ENCODE results near the gene WNT9A. TPM values are rescaled to one million over a fixed set of nuclear protein-coding genes. Genes with fewer than 3 reads are reported as not detected.

WNT9A gene
- total RNA-seq, 6 experiments from 2014 or later = 0.09 to 0.19 (median 0.10) TPM; not detected in 1

- 69% methylated on average over 9 of the region's 17 CpGs for WGBS (ENCODE audit: insufficient coverage, low coverage, low lambda C conversion rate, missing lambda C conversion rate)
- Histone ChIP-seq H3K4me3 (no peak overlapping the region), H3K27ac (no peak overlapping the region), H3K36me3 (no peaks in the 10 kb centered on the region), H3K27me3 (no peaks in the 10 kb centered on the region), H3K4me1 (no peaks in the 10 kb centered on the region), H3K9me3 (no peaks in the 10 kb centered on the region)
- no peak for TF ChIP-seq POLR2A (IDR thresholded peaks at IDR 0.05)
- no peak for TF ChIP-seq CTCF (IDR thresholded peaks at IDR 0.05)
- intact Hi-C loops (cut with DNase I) = no loop called here
- DNase-seq (no peak), ATAC-seq (no peak)
Observed at GRCh38 chr1:227913764-227914721, 33.7 kb downstream of the WNT9A start.

- intact Hi-C loops (cut with DNase I) = no loop called here
- Histone ChIP-seq H3K9me3 (no peaks in the 10 kb centered on the region), H3K27ac (no peak overlapping the region), H3K36me3 (no peaks in the 10 kb centered on the region), H3K4me3 (no peak overlapping the region), H3K4me1 (no peaks in the 10 kb centered on the region), H3K27me3 (no peaks in the 10 kb centered on the region)
- no peak for DNase-seq
- no peak for ATAC-seq
- TF ChIP-seq POLR2A (IDR thresholded peaks at IDR 0.05) = no peak
- no peak for TF ChIP-seq CTCF (IDR thresholded peaks at IDR 0.05)
- 28% methylated on average over 4 of the region's 5 CpGs for WGBS (ENCODE audit: insufficient coverage, low coverage, low lambda C conversion rate, missing lambda C conversion rate)
Observed at GRCh38 chr1:227913396-227913763, 34.4 kb downstream of the WNT9A start.

GRCh38 chr1:227912866-227913265 lies 34.9 kb downstream of the WNT9A start:
- H3K36me3 ChIP-seq = no peaks in the 10 kb centered on the region
- no peak overlapping the region for H3K27ac ChIP-seq
- no peak for ATAC-seq
- no peak for DNase-seq
- no peaks in the 10 kb centered on the region for H3K27me3 ChIP-seq
- H3K9me3 ChIP-seq = no peaks in the 10 kb centered on the region
- no peaks in the 10 kb centered on the region for H3K4me1 ChIP-seq
- intact Hi-C loops (cut with DNase I) = no loop called here
- no peak for TF ChIP-seq CTCF (IDR thresholded peaks at IDR 0.05)
- no peak for TF ChIP-seq POLR2A (IDR thresholded peaks at IDR 0.05)
- H3K4me3 ChIP-seq = no peak overlapping the region
- 35% methylated on average over 14 of the region's 14 CpGs for WGBS (ENCODE audit: insufficient coverage, low coverage, low lambda C conversion rate, missing lambda C conversion rate)

GRCh38 chr1:227911376-227911775 lies 36.4 kb downstream of the WNT9A start:
- 71% methylated on average over 7 of the region's 8 CpGs for WGBS (ENCODE audit: insufficient coverage, low coverage, low lambda C conversion rate, missing lambda C conversion rate)
- Histone ChIP-seq H3K4me3 (no peak overlapping the region), H3K27ac (no peak overlapping the region), H3K9me3 (no peaks in the 10 kb centered on the region), H3K4me1 (no peaks in the 10 kb centered on the region), H3K27me3 (no peaks in the 10 kb centered on the region), H3K36me3 (no peaks in the 10 kb centered on the region)
- intact Hi-C loops (cut with DNase I) = no loop called here
- ATAC-seq = no peak
- DNase-seq = no peak
- TF ChIP-seq CTCF (IDR thresholded peaks at IDR 0.05) (no peak), POLR2A (IDR thresholded peaks at IDR 0.05) (no peak)

All from right lobe of liver (tissue), 6 donors.